CD4-positive, alpha-beta T cell (primary cell): ENCODE results near the gene DYNC2I2. TPM values are rescaled to one million over a fixed set of nuclear protein-coding genes. Genes with fewer than 3 reads are reported as not detected.

Experiments
- ATAC-seq: fragments of 200-7000 bp; cut with Tn5 transposase; one replicate; pipeline ENCODE4 v1.10.0; 2022; ENCODE audit warnings: mild to moderate bottlenecking; ENCODE audit not compliant: poor library complexity
- CTCF ChIA-PET: fragments of 350-600 bp; sonication (Branson Sonifier 250); formaldehyde crosslinking; loops from one replicate; lab custom pipeline; 2021; ENCODE audit warnings: antibody characterized with exemption, inconsistent platforms; lab: Charles Lee
- POLR2A ChIA-PET: fragments of 350-600 bp; sonication (Branson Sonifier 250); formaldehyde crosslinking; loops from one replicate; lab custom pipeline; 2021; ENCODE audit warnings: antibody characterized with exemption, inconsistent platforms; lab: Charles Lee
- DNase-seq, 14 experiments: peaks; one replicate each; pipeline ENCODE4 v3.0.0-alpha.2; 2013 to 2020; ENCODE audit warnings: mixed read lengths in 2 of 14
- H3K27ac ChIP-seq, 2 donors: one replicate each; pipeline versions ENCODE4 v1.5.1 to v1.7.0; 2013; ENCODE audit warnings: low read length in 2 of 2, low read depth in 1 of 2, mild to moderate bottlenecking in 1 of 2
- H3K27me3 ChIP-seq, 2 experiments: 1 replicate in 1 of 2; 2 replicates in 1 of 2; pipeline versions ENCODE4 v1.6.1 to v1.7.0; 2013; ENCODE audit warnings: low read length in 2 of 2, control low read depth in 1 of 2, mild to moderate bottlenecking in 1 of 2, moderate library complexity in 1 of 2; ENCODE audit not compliant: insufficient read depth in 2 of 2, control insufficient read depth in 1 of 2
- H3K36me3 ChIP-seq: one replicate; pipeline ENCODE4 v1.6.1; 2013; ENCODE audit warnings: low read length, control low read depth; ENCODE audit not compliant: insufficient read depth
- H3K4me1 ChIP-seq: one replicate; pipeline ENCODE4 v1.6.1; 2013; ENCODE audit warnings: low read length, control low read depth; ENCODE audit not compliant: insufficient read depth
- H3K4me3 ChIP-seq: one replicate; pipeline ENCODE4 v1.5.1; 2013; ENCODE audit warnings: mild to moderate bottlenecking, low read length, moderate library complexity
- H3K9me3 ChIP-seq, 2 experiments: 1 replicate in 1 of 2; 2 replicates in 1 of 2; pipeline versions ENCODE4 v1.6.1 to v1.7.0; 2013; ENCODE audit warnings: low read length in 2 of 2, mild to moderate bottlenecking in 2 of 2, control low read depth in 1 of 2, moderate library complexity in 1 of 2; ENCODE audit not compliant: control insufficient read depth in 1 of 2, insufficient read depth in 1 of 2
- H3K27ac Mint-ChIP-seq: one replicate; pipeline ENCODE4 v1.8.0; 2020; ENCODE audit warnings: mixed read lengths
- H3K27me3 Mint-ChIP-seq: one replicate; pipeline ENCODE4 v1.8.0; 2021; ENCODE audit warnings: mixed read lengths
- H3K36me3 Mint-ChIP-seq: one replicate; pipeline ENCODE4 v1.8.0; 2021; ENCODE audit warnings: low read depth, mixed read lengths
- H3K4me1 Mint-ChIP-seq: one replicate; pipeline ENCODE4 v1.8.0; 2021; ENCODE audit warnings: low read depth, mixed read lengths
- H3K4me3 Mint-ChIP-seq: one replicate; pipeline ENCODE4 v1.8.0; 2020; ENCODE audit warnings: mild to moderate bottlenecking, mixed read lengths
- H3K9me3 Mint-ChIP-seq: one replicate; pipeline ENCODE4 v1.8.0; 2020; ENCODE audit warnings: mixed read lengths
- CTCF ChIP-seq: fragments of 200-600 bp; IDR thresholded peaks from one replicate; pipeline ENCODE4 v1.8.0; 2022; ENCODE audit warnings: antibody characterized with exemption, mild to moderate bottlenecking
- intact Hi-C, 2 experiments: fragments of 100-400 bp; cut with DNase I in 1 of 2; cut with micrococcal nuclease in 1 of 2; formaldehyde crosslinking; loops; one replicate each; pipeline versions ENCODE4 v1.15.1 to v1.9.0; 2023 to 2025; cut with DNase I, micrococcal nuclease
- total RNA-seq, 174 experiments: library from RNA in 2 of 174; stranded (reverse) in 2 of 174; gene quantifications; one replicate each; pipeline ENCODE4 v1.2.3 and lab custom pipeline; 2021 to 2026

The DYNC2I2 gene
- total RNA-seq, 2 experiments from 2014 or later, result 2.2 to 3.2 TPM

- H3K27ac ChIP-seq, result peak overlapping the region; percentile 48 to 72
- H3K36me3 ChIP-seq, result peaks cover 38% of the 10 kb centered on the region
- no peaks in the 10 kb centered on the region for H3K9me3 Mint-ChIP-seq
- H3K4me3 ChIP-seq, result peak overlapping the region; percentile 89
- intact Hi-C loops, result loop anchor here (1.0 to 5.0 kb wide), 6 partner anchors 32 to 367 kb away; partner anchors contain the start of genes DYNC2I2 (in 2 of the 2), ZDHHC12 (in 2 of the 2), COQ4 (in 1 of the 2) and TRUB2 (in 1 of the 2)
- H3K27me3 Mint-ChIP-seq, result no peaks in the 10 kb centered on the region
- ATAC-seq, result peak; percentile 19
- H3K4me3 Mint-ChIP-seq, result peak overlapping the region; percentile 100
- H3K4me1 ChIP-seq, result peaks cover 44% of the 10 kb centered on the region
- peaks cover 46% of the 10 kb centered on the region for H3K4me1 Mint-ChIP-seq
- H3K9me3 ChIP-seq, result no peaks in the 10 kb centered on the region
- peak in 13 of 14 experiments; percentile 38 to 86 (median 57) for DNase-seq
- CTCF ChIA-PET, result interaction anchor here (1.1 kb wide), 1 partner anchor 12 kb away, joined by 4 read pairs; the partner anchor contains the start of gene PKN3
- peak overlapping the region; percentile 94 for H3K27ac Mint-ChIP-seq
- no peak for TF ChIP-seq CTCF
- POLR2A ChIA-PET, result interaction anchor here (0.6 to 3.9 kb wide), 14 partner anchors 10 to 319 kb away, joined by 3 to 33 read pairs (median 6); partner anchors contain the start of genes ENDOG, GLE1, PKN3 and URM1
- H3K36me3 Mint-ChIP-seq, result peaks cover 49% of the 10 kb centered on the region
- no peaks in the 10 kb centered on the region for H3K27me3 ChIP-seq
These were observed 33.4 kb upstream of the DYNC2I2 start for GRCh38 chr9:128689820-128690683.

GRCh38 chr9:128689293-128689774, 32.7 kb upstream of the DYNC2I2 start:
- intact Hi-C loops, result loop anchor here (1.0 to 5.0 kb wide), 4 partner anchors 33 to 367 kb away; partner anchors contain the start of genes DYNC2I2 (in 2 of the 2), COQ4 (in 1 of the 2), TRUB2 (in 1 of the 2) and ZDHHC12 (in 1 of the 2)
- H3K4me3 ChIP-seq, result peak overlapping the region; percentile 51
- peaks cover 53% of the 10 kb centered on the region for H3K4me1 Mint-ChIP-seq
- H3K4me3 Mint-ChIP-seq, result peak overlapping the region; percentile 32
- H3K9me3 ChIP-seq, result no peaks in the 10 kb centered on the region
- no peak for TF ChIP-seq CTCF
- H3K9me3 Mint-ChIP-seq, result no peaks in the 10 kb centered on the region
- peak; percentile 18 for ATAC-seq
- DNase-seq, result peak in 9 of 14 experiments; percentile 44 to 83 (median 54)
- no peaks in the 10 kb centered on the region for H3K27me3 ChIP-seq
- ChIA-PET POLR2A (interaction anchor here (0.6 to 3.9 kb wide), 18 partner anchors 11 to 439 kb away, joined by 3 to 33 read pairs (median 5); partner anchors contain the start of genes ENDOG, PKN3, SPOUT1 and URM1), CTCF (interaction anchor here (1.1 kb wide), 1 partner anchor 13 kb away, joined by 4 read pairs; the partner anchor contains the start of gene PKN3)
- peak overlapping the region; percentile 91 for H3K27ac Mint-ChIP-seq
- peaks cover 34% of the 10 kb centered on the region for H3K36me3 ChIP-seq
- H3K27ac ChIP-seq, result peak overlapping the region in 1 of 2 donors; percentile 37
- no peaks in the 10 kb centered on the region for H3K27me3 Mint-ChIP-seq
- peaks cover 52% of the 10 kb centered on the region for H3K4me1 ChIP-seq
- peaks cover 47% of the 10 kb centered on the region for H3K36me3 Mint-ChIP-seq
